ENCODE data around the gene WDR82. TPM values are rescaled to one million over a fixed set of nuclear protein-coding genes. Genes with fewer than 3 reads are reported as not detected.

Gene WDR82
- total RNA-seq, 1 donor from 2014 or later = 103 TPM

GRCh38 chr3:52234516-52235447 is 43.7 kb downstream of the WDR82 start:
- no peaks in the 10 kb centered on the region for H3K9me3 Mint-ChIP-seq
- H3K4me1 Mint-ChIP-seq (ENCODE audit: low read depth) = peaks cover 31% of the 10 kb centered on the region
- H3K4me3 Mint-ChIP-seq (ENCODE audit: low read depth) = no peak overlapping the region
- DNase-seq (ENCODE audit: low spot score) = no peak
- intact Hi-C loops (cut with micrococcal nuclease) = no loop called here
- H3K36me3 Mint-ChIP-seq (ENCODE audit: low read depth) = peaks cover 46% of the 10 kb centered on the region
- H3K27me3 Mint-ChIP-seq (ENCODE audit: low read depth) = no peaks in the 10 kb centered on the region
- H3K27ac Mint-ChIP-seq = no peak overlapping the region

- Mint-ChIP-seq H3K36me3 (ENCODE audit: low read depth) (peaks cover 48% of the 10 kb centered on the region), H3K4me1 (ENCODE audit: low read depth) (peaks cover 30% of the 10 kb centered on the region), H3K9me3 (no peaks in the 10 kb centered on the region), H3K27me3 (ENCODE audit: low read depth) (no peaks in the 10 kb centered on the region), H3K4me3 (ENCODE audit: low read depth) (no peak overlapping the region), H3K27ac (no peak overlapping the region)
- no peak for DNase-seq (ENCODE audit: low spot score)
- intact Hi-C loops (cut with micrococcal nuclease) = no loop called here
Observed at GRCh38 chr3:52233968-52234367, 44.5 kb downstream of the WDR82 start.

- Mint-ChIP-seq H3K27me3 (ENCODE audit: low read depth) (no peaks in the 10 kb centered on the region), H3K4me1 (ENCODE audit: low read depth) (peaks cover 26% of the 10 kb centered on the region), H3K36me3 (ENCODE audit: low read depth) (peaks cover 48% of the 10 kb centered on the region), H3K4me3 (ENCODE audit: low read depth) (no peak overlapping the region), H3K27ac (peak overlapping the region; percentile 17), H3K9me3 (no peaks in the 10 kb centered on the region)
- no peak for DNase-seq (ENCODE audit: low spot score)
- intact Hi-C loops (cut with micrococcal nuclease) = no loop called here
Observed at GRCh38 chr3:52233108-52233591, 45.3 kb downstream of the WDR82 start.

GRCh38 chr3:52232279-52233107 is 46.0 kb downstream of the WDR82 start:
- Mint-ChIP-seq H3K27ac (no peak overlapping the region), H3K9me3 (no peaks in the 10 kb centered on the region), H3K36me3 (ENCODE audit: low read depth) (peaks cover 52% of the 10 kb centered on the region), H3K27me3 (ENCODE audit: low read depth) (no peaks in the 10 kb centered on the region), H3K4me1 (ENCODE audit: low read depth) (peaks cover 21% of the 10 kb centered on the region), H3K4me3 (ENCODE audit: low read depth) (no peak overlapping the region)
- intact Hi-C loops (cut with micrococcal nuclease) = no loop called here
- no peak for DNase-seq (ENCODE audit: low spot score)

- peak overlapping the region; percentile 63 for H3K27ac Mint-ChIP-seq
- H3K36me3 Mint-ChIP-seq (ENCODE audit: low read depth) = peaks cover 52% of the 10 kb centered on the region
- H3K4me1 Mint-ChIP-seq (ENCODE audit: low read depth) = peaks cover 19% of the 10 kb centered on the region
- no peaks in the 10 kb centered on the region for H3K27me3 Mint-ChIP-seq (ENCODE audit: low read depth)
- intact Hi-C loops (cut with micrococcal nuclease) = loop anchor here (1.0 kb wide), 1 partner anchor 108 kb away; no protein-coding TSS in a partner anchor
- peak; percentile 75 for DNase-seq (ENCODE audit: low spot score)
- H3K4me3 Mint-ChIP-seq (ENCODE audit: low read depth) = no peak overlapping the region
- H3K9me3 Mint-ChIP-seq = no peaks in the 10 kb centered on the region
Observed at GRCh38 chr3:52231502-52232278, 46.8 kb downstream of the WDR82 start.

- no peaks in the 10 kb centered on the region for H3K27me3 Mint-ChIP-seq (ENCODE audit: low read depth)
- DNase-seq (ENCODE audit: low spot score) = no peak
- H3K4me1 Mint-ChIP-seq (ENCODE audit: low read depth) = peaks cover 21% of the 10 kb centered on the region
- H3K4me3 Mint-ChIP-seq (ENCODE audit: low read depth) = no peak overlapping the region
- intact Hi-C loops (cut with micrococcal nuclease) = loop anchor here (1.0 kb wide), 1 partner anchor 108 kb away; no protein-coding TSS in a partner anchor
- H3K9me3 Mint-ChIP-seq = no peaks in the 10 kb centered on the region
- no peak overlapping the region for H3K27ac Mint-ChIP-seq
- peaks cover 52% of the 10 kb centered on the region for H3K36me3 Mint-ChIP-seq (ENCODE audit: low read depth)
Observed at GRCh38 chr3:52230889-52231499, 47.5 kb downstream of the WDR82 start.

GRCh38 chr3:52230461-52230860 is 48.0 kb downstream of the WDR82 start:
- no peaks in the 10 kb centered on the region for H3K9me3 Mint-ChIP-seq
- intact Hi-C loops (cut with micrococcal nuclease) = no loop called here
- H3K27ac Mint-ChIP-seq = no peak overlapping the region
- H3K36me3 Mint-ChIP-seq (ENCODE audit: low read depth) = peaks cover 47% of the 10 kb centered on the region
- no peak overlapping the region for H3K4me3 Mint-ChIP-seq (ENCODE audit: low read depth)
- H3K4me1 Mint-ChIP-seq (ENCODE audit: low read depth) = peaks cover 26% of the 10 kb centered on the region
- no peaks in the 10 kb centered on the region for H3K27me3 Mint-ChIP-seq (ENCODE audit: low read depth)
- DNase-seq (ENCODE audit: low spot score) = no peak

GRCh38 chr3:52229656-52230055 is 48.8 kb downstream of the WDR82 start:
- no peaks in the 10 kb centered on the region for H3K9me3 Mint-ChIP-seq
- H3K4me3 Mint-ChIP-seq (ENCODE audit: low read depth) = no peak overlapping the region
- H3K4me1 Mint-ChIP-seq (ENCODE audit: low read depth) = peaks cover 29% of the 10 kb centered on the region
- H3K36me3 Mint-ChIP-seq (ENCODE audit: low read depth) = peaks cover 45% of the 10 kb centered on the region
- H3K27me3 Mint-ChIP-seq (ENCODE audit: low read depth) = no peaks in the 10 kb centered on the region
- intact Hi-C loops (cut with micrococcal nuclease) = no loop called here
- DNase-seq (ENCODE audit: low spot score) = no peak
- no peak overlapping the region for H3K27ac Mint-ChIP-seq

- Mint-ChIP-seq H3K9me3 (no peaks in the 10 kb centered on the region), H3K27me3 (ENCODE audit: low read depth) (no peaks in the 10 kb centered on the region), H3K4me3 (ENCODE audit: low read depth) (no peak overlapping the region), H3K27ac (no peak overlapping the region), H3K36me3 (ENCODE audit: low read depth) (peaks cover 43% of the 10 kb centered on the region), H3K4me1 (ENCODE audit: low read depth) (peaks cover 28% of the 10 kb centered on the region)
- intact Hi-C loops (cut with micrococcal nuclease) = no loop called here
- DNase-seq (ENCODE audit: low spot score) = no peak
Observed at GRCh38 chr3:52228751-52229291, 49.6 kb downstream of the WDR82 start.

- Mint-ChIP-seq H3K4me3 (ENCODE audit: low read depth) (no peak overlapping the region), H3K9me3 (no peaks in the 10 kb centered on the region), H3K27ac (no peak overlapping the region), H3K36me3 (ENCODE audit: low read depth) (peaks cover 39% of the 10 kb centered on the region), H3K27me3 (ENCODE audit: low read depth) (no peaks in the 10 kb centered on the region), H3K4me1 (ENCODE audit: low read depth) (peaks cover 28% of the 10 kb centered on the region)
- intact Hi-C loops (cut with micrococcal nuclease) = no loop called here
- DNase-seq (ENCODE audit: low spot score) = no peak
Observed at GRCh38 chr3:52228266-52228665, 50.2 kb downstream of the WDR82 start.

GRCh38 chr3:52227766-52228165 is 50.7 kb downstream of the WDR82 start:
- H3K4me1 Mint-ChIP-seq (ENCODE audit: low read depth) = peaks cover 29% of the 10 kb centered on the region
- no peak for DNase-seq (ENCODE audit: low spot score)
- no peaks in the 10 kb centered on the region for H3K9me3 Mint-ChIP-seq
- no peak overlapping the region for H3K27ac Mint-ChIP-seq
- H3K27me3 Mint-ChIP-seq (ENCODE audit: low read depth) = no peaks in the 10 kb centered on the region
- peaks cover 38% of the 10 kb centered on the region for H3K36me3 Mint-ChIP-seq (ENCODE audit: low read depth)
- intact Hi-C loops (cut with micrococcal nuclease) = no loop called here
- no peak overlapping the region for H3K4me3 Mint-ChIP-seq (ENCODE audit: low read depth)

- no peak for DNase-seq (ENCODE audit: low spot score)
- peak overlapping the region; percentile 76 for H3K27ac Mint-ChIP-seq
- no peaks in the 10 kb centered on the region for H3K9me3 Mint-ChIP-seq
- H3K4me1 Mint-ChIP-seq (ENCODE audit: low read depth) = peaks cover 35% of the 10 kb centered on the region
- no peak overlapping the region for H3K4me3 Mint-ChIP-seq (ENCODE audit: low read depth)
- peaks cover 34% of the 10 kb centered on the region for H3K36me3 Mint-ChIP-seq (ENCODE audit: low read depth)
- intact Hi-C loops (cut with micrococcal nuclease) = no loop called here
- H3K27me3 Mint-ChIP-seq (ENCODE audit: low read depth) = no peaks in the 10 kb centered on the region
Observed at GRCh38 chr3:52227117-52227516, 51.3 kb downstream of the WDR82 start.

Data from activated T-helper 2 cell treated with anti-CD3 and anti-CD28 coated beads, Interferon-gamma antibody, Interleukin-2, Interleukin-4, amounts not matched to agents 10 μg/mL and 5 μg/mL and 100 μg/mL, durations not matched to agents 14 hours and 24 hours and 36 hours (primary cell).